Activated CD8-positive, alpha-beta memory T cell treated with anti-CD3 and anti-CD28 coated beads for 36 hours (primary cell): ENCODE measurements around the gene PPM1F. TPM values are rescaled to one million over a fixed set of nuclear protein-coding genes. Genes with fewer than 3 reads are reported as not detected.

Source experiments
- CTCF ChIA-PET: fragments of 350-600 bp; sonication (Branson Sonifier 250); formaldehyde crosslinking; loops from one replicate; lab custom pipeline; 2021; ENCODE audit warnings: antibody characterized with exemption; lab: Charles Lee
- POLR2A ChIA-PET: fragments of 350-600 bp; sonication (Branson Sonifier 250); formaldehyde crosslinking; loops from one replicate; lab custom pipeline; 2021; ENCODE audit warnings: antibody characterized with exemption; lab: Charles Lee
- total RNA-seq, 2 experiments: library from RNA; stranded (reverse); gene quantifications; one replicate each; pipeline ENCODE4 v1.2.3, GENCODE V29; 2021

Gene PPM1F, protein sequence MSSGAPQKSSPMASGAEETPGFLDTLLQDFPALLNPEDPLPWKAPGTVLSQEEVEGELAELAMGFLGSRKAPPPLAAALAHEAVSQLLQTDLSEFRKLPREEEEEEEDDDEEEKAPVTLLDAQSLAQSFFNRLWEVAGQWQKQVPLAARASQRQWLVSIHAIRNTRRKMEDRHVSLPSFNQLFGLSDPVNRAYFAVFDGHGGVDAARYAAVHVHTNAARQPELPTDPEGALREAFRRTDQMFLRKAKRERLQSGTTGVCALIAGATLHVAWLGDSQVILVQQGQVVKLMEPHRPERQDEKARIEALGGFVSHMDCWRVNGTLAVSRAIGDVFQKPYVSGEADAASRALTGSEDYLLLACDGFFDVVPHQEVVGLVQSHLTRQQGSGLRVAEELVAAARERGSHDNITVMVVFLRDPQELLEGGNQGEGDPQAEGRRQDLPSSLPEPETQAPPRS
- total RNA-seq: 10 to 100 TPM; 30.4 to 31.3 TPM

DNA sequence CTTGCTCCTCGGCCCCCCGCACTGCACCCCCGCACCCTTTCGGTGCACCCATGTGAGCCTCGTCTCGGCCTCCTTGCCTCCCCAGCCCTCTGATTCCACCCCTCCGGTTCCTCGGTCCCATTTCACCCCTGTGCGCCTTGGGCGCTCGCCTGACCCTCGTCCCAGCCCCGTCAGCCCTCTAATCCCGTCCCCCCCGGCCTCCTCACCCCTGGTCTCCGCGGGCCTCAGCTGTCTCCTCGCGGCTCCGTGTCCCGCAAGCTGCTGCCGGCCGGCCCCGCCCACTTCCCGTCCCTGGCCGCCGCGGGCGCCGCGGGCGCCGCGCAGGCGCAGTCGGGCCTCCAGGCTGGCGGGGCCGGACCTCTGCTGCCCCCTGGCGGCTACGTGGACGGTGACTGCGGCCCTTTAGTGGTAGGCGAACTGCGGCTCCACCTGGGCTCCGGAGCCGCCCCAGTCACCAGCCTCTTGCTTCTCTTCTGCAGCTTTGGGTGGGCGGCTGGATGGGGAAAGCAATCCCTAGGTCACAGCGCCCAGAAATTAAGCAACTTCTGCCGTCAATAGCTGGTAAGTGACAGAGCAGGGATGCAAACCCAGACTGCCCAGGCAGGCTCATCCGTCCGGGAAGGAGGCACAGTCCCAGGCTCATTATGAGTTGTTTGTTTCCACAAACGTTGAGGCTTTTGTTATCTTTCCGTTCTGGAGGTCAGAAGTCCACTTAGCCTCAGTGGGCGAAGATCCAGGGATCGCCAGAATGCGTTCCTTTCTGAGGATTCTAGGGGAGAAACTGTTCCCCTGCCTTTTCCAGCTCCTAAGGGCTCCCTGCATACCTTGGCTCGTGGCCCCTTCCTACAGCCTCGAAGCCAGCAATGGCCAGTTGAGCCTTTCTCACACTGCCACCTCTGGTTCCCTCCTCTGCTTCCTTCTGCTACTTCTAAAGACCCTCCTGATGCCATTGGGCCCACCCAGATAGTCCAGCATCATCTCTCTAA lies at the start of gene PPM1F:
Gene PPM1F, minus strand, starts transcription at position 263 of the 986 bp plus-strand sequence. CDS start 6,800 bp downstream, outside the sequence.
- POLR2A ChIA-PET: interaction anchor here (0.6 to 0.9 kb wide), 2 partner anchors 11 to 295 kb away, joined by 5 to 6 read pairs; no protein-coding TSS in a partner anchor
- CTCF ChIA-PET: interaction anchor here (0.7 to 7.4 kb wide), 9 partner anchors 9 to 248 kb away, joined by 3 to 72 read pairs (median 5); no protein-coding TSS in a partner anchor

DNA sequence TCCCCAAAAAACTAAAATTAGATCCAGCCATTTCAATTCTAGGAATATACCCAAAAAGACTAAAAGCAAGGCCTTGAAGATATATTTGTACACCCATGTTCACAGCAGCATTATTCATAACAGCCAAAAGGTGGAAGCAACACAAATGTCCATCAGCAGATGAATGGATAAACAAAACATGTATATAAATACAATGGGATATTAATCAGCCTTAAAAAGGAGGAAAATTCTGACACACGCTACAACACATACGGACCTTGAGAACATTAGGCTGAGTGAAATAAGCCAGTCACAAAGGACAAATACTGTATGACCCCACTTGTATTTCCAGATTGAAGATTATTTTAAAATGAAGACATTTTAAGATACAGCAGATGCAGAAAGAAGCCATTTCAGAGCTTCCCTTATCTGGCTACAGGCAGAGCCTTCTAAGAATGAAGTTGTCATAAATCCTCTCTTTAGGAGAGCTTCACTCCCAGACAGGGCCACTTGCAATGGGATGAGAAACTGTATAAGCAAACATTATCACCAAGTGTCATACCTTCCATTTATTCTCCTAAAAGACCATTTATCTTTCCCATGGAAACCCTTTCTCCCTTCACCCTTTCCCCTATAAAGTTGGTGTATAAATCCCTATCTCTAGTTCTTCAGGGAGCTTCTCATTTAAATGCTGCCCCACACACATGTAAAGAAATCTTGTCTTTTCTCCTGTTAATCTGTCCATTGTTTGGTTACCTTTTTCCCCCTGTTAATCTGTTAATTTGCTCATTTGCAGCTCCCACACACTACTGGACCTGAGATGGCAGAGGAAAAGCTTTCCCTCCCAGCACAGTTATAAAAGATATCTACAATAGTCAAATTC lies 49.2 kb upstream of the PPM1F start:
- POLR2A ChIA-PET: no interaction called here
- CTCF ChIA-PET: interaction anchor here (0.6 kb wide), 1 partner anchor 157 kb away, joined by 5 read pairs; no protein-coding TSS in a partner anchor

DNA sequence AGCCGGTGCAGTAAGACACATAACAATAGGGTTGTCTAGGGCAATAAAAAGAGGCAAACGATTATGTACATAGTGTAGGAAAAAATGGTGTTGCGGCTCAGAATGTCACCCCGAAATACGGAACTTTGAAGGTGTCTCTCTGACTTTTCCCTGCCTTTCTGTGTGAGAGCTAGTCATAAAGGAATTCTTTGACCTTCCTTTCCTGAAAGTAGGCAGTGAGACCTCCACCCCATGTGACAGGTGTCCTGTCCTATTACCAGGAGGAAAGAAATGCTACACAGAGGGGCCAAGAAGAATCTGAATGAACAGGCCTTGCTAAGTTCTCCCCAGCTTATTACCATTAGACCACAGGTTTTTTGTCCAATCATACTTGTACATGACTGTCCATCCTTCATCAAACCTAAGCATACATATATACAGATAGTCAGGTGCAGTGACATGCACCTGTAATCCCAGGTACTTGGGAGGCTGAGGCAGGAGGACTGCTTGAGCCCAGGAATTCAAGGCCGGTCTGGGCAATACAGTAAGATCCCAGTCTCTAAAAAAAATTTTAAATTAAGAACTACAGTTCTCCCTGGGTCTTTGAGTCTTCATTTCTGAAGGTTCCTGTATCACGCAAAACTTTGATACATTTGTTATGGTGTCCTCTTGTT lies 46.1 kb upstream of the PPM1F start:
- POLR2A ChIA-PET: no interaction called here
- CTCF ChIA-PET: no interaction called here

DNA sequence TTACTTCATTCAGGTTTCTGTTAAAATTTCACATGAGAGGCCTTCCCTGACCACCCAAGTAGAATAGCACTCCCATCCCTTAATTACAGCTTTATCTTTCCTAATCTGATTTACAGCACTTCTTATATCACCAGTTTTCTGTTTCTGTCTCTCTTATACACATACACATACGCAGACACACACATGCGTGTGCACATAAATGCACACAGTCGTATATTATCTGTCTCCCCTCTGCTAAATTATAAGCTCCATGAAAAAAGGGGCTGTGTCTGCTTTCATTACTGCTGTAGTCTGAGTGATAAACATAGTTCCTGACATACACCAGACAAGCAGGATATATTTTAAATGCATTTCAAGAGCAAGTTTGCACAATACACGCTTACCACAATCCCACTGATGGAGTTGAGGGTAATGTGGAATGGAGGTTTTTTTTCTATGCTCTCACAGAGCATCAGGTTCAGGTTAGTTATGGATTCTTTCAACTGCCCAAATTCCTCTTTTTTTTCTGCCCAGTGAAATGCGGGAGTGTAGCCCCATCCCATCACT lies 43.6 kb upstream of the PPM1F start:
- CTCF ChIA-PET: no interaction called here
- POLR2A ChIA-PET: no interaction called here

DNA sequence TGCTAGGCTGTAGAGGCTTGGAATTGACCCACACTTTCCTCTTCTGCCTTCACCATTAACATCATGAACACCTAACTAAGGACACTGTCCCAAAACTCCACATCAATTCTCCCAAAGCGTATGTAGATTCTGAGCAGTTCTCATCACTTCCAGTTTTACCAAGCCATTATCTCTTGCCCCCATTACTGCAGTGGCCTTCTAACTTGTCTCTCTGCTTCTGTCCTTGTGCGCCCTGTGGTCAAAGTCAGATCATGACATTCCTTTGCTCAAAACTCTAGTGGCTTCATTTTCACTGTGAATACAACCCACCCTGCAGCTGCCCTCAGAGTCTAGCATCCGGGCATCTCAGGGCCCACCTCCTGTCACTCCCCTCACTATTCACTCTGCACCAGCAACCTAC lies 43.0 kb upstream of the PPM1F start:
- POLR2A ChIA-PET: no interaction called here
- CTCF ChIA-PET: no interaction called here

DNA sequence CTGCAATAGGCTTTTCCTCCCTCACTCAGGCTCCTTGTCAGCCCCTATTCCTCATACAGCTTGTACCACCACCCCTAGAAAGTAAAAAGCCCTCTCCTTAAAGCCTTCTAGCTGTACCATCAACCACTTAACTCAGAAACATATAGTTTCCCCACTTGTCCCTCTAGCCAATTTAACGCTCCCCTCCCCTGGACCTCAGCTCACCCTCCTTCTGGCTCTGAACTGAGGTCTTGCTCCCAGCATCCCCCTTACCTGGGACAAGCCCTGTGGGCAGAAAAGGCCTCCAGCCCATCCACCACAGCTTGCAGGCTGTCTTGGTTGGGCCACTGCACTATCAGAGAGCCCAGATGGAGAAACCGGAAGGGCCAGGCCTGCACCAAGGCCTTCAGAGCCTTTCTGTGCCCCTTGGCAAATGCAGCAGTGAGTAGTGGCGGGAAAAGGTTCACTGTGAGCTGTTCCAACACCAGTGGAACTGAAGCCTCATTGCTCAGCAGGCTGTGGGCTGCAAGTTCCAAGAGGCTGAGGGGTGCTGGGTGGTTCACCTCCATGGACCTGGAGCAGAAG lies 42.3 kb upstream of the PPM1F start:
- CTCF ChIA-PET: no interaction called here

DNA sequence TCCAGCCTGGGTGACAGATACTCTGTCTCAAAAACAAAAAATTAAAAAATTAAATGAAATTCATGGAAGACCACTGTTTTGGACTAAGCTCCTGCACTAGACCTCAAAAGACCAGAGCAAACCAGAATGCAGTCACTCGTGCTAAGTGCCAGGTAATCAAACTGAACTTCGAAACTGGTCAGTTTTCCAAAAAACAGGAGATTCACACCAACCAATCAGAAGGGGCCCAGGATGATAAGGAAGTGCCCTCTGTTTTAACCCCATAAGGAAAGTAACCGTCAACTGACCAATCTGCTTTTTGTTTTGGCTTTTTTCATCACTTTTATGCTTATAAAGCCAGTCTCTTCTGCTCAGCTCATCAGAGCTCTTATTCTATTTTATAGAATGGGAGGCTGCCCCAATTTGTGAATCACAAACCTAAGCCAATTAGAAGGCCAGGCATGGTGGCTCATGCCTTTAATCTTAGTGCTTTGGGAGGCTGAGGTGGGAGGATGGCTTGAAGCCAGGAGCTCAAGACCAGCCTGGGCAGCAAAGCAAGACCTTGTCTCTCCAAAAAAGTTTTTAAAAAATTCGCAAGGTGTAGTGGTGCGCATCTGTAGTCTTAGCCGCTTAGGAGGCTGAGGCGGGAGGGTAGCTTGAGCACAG lies 40.1 kb upstream of the PPM1F start:
- ChIA-PET CTCF (no interaction called here), POLR2A (no interaction called here)

More for the DNA sequence above, 42.3 kb upstream of the PPM1F start:
- POLR2A ChIA-PET: no interaction called here

DNA sequence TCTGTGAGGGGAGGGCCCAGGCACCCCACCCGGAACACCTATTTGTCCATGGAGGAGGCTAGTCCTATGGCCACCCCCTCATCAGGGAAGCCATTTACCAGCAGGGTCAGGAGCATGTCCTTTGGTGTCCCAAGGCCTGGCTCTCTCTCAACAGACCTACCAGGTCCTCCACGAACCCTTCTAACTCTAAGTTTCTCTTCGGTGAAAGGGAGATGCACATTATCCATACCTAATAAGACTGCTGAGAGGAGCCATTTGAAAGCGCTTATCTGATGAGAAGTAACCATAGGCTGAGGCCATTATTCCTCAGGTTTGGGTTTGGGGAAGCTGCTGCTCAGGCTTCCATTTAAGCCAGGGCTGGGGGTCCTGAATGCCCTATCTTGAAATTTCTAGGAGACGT lies 39.1 kb upstream of the PPM1F start:
- ChIA-PET CTCF (no interaction called here), POLR2A (no interaction called here)

DNA sequence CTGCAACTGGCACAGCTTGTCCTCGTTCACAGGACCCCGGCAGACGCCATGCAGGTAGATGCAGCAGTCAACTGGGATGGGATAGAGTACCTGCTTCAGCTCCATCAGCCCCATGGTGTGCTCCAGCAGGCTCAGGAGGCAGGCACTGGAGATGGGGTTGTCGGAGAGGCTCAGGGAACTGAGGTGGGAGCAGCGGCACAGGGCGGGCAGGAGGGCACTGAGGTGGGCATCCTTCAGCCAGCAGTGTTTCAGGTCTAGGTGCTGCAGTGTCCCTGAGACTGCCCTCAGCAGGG lies 38.6 kb upstream of the PPM1F start:
- CTCF ChIA-PET: no interaction called here
- POLR2A ChIA-PET: no interaction called here

DNA sequence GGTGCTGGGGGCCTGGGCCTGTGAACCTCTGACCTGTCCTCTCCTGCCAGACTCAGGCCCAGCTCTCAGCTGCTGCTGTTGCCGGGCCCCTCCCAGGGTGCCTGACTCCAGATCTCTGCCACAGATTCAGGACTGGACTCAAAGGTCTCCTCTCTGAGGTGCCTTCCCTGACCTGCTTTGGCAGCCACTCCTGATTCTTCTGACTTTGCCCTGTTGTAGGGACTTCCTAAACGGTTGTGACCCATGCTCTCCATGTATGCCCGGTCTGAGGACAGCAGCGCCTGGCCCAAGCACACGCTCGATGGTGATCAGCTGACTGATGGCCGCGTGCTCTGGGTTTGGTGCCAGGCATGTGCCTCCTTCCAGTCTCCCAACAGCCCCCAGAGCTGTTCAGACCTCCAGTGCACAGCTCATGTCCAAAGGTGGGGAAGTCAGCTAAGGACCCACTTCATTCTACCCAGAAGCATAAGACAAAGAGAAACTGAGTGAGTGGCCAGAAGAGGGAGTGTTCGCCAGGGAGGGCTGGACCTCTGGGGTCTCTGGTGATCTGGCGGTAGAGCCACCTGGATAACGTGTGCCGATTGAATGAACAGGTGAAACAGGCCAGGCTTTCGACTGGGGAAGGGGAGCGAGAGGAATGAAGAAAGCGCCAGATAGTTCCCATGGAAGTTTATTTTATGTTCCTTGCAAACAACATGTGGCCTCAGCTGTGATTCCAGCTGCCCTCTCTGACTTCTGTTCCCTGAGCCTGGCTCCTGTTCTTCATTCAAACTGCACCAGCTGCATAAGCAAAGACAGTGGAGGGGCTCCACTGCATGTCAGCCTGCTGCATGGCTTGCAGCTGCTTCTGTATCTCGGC lies 38.0 kb upstream of the PPM1F start:
- ChIA-PET CTCF (no interaction called here), POLR2A (no interaction called here)

DNA sequence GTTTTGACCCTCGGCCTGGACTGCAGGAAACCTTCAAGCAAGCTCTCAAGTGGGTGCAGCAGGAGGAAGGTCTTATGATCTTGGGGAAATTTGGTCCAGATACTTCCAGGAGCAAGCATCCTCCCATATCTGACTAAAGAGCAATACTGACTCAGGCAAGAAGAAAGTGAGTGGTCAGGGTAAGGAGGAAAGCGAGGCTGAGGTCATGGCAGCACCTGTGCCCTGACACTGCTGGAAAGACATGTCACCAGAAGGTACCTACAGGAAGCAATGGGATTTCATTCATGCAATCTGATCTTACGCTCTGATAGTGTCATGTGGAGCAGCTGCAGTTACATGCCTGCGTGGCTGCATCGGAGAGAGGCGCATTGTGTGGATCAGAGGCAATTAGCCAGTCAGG lies 36.4 kb upstream of the PPM1F start:
- CTCF ChIA-PET: no interaction called here
- POLR2A ChIA-PET: no interaction called here

DNA sequence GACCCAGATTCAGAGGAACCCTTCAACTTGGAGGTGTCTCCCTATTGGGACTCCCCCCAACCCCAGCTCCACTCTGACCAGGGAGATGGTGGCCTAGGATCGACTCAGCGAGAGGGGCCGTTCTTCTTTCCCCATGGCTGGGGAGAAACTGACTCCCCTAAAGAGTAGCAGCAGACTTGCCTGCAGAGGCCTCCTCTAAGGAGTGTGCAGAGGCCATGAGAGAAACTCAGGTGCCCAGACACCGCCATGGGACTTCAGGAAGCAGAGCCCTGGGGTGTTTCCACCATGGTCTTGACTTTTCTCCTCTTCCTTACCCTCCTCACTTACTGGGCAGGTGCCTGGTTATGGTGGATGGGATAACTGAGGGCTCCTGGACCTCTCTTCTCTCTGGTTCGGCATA lies 32.6 kb upstream of the PPM1F start:
- ChIA-PET POLR2A (no interaction called here), CTCF (no interaction called here)

DNA sequence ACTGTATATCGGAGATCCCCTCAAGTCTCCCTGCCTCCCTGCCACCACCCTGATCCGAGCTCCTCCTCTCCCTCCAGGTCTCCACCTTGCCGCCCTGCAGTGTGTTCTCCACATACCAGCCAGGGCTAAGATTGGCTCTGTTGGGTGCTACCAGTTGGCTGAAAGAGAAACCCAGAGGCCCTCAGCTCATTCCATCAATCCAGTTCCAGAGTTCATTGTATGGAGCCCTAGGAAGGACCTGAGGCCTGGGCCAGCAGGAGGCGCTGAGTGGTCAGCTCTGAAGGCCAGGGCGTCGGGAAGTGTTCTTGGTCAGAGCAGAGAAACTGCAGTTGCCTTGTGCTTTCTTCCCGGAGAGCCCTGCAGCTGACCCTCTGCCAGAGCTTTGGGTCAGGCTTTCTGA lies 32.1 kb upstream of the PPM1F start:
- POLR2A ChIA-PET: no interaction called here
- CTCF ChIA-PET: no interaction called here

DNA sequence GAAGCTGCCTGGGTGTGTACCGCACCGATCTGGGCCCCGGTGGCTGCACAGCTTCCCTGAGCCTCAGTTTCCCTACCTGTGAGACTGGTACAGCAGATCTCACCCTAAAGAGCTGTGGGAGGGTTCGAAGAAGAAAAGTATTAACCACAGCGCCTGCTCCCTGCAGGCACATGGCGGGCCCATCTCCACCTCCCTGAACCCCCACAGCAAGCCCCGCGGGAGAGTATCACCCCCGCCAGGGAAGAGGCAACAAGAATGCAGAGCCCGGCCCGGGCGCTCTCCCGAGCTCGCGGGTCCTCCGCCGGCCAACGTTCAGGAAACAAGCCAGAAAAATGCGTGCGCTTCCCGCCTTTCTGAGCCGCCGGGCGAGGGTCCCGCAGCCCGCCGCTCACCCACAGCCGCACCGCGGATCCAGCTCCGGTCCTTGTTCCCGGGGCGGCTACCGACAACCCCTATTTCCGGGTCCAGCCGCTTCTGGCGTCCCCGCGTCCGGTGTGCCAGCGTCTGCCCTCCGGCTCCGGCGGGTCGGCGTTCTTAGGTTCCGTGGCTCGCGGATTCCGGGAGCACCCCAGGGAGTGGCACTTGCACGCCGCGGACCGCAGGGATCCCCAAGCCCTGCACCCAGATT lies 29.8 kb upstream of the PPM1F start, which contains the start of gene TOP3B:
Gene TOP3B, minus strand, starts transcription at position 450 of the 628 bp plus-strand sequence. CDS start 7,078 bp downstream, outside the sequence.
- POLR2A ChIA-PET: no interaction called here

DNA sequence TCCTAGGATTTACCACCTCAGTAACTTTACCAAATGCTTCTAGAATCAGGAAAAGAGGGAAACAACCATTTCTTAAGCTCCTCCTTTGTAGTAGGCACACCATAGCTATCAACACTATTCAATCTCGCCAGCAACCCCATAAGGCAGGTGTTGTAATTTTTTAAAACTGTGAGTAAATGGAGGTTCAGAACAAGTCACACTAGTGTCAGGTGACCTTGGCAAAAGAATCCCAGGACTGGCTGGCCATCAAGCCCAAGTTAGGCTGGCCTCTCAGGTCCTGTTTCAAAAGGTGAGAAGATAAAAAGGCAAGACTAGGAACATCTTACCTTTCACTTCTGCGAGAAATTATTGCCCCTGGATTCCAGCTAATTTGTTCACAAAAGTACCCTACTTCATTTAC lies 29.2 kb upstream of the PPM1F start:
- ChIA-PET POLR2A (no interaction called here), CTCF (interaction anchor here (1.3 to 2.4 kb wide), 3 partner anchors 9 to 44 kb away, joined by 3 to 15 read pairs (median 4); no protein-coding TSS in a partner anchor)

More for the DNA sequence above, 29.8 kb upstream of the PPM1F start, which contains the start of gene TOP3B:
- CTCF ChIA-PET: interaction anchor here (0.6 to 2.4 kb wide), 4 partner anchors 10 to 713 kb away, joined by 3 to 15 read pairs (median 4); no protein-coding TSS in a partner anchor

DNA sequence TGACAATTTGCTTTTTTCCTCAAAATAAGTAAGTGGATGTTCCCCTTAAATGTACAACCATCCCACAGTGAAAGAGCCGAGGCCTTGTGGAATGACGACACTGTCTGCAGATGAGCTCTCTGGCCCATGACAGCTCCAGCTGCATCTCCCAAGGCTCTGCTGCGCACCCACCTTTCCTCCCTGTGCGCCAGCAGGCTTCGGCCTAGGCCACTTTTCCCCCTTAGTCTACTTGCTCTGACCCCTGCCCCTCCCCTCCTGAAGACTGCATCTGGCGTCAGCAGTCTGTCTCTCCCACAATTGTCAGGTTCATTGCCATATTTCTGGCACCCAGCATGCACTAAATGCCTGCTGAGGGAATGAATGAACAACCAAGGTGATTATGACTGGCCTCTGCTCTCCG lies 27.9 kb upstream of the PPM1F start:
- ChIA-PET CTCF (interaction anchor here (2.4 kb wide), 1 partner anchor 8 kb away, joined by 15 read pairs; no protein-coding TSS in a partner anchor), POLR2A (interaction anchor here (0.7 kb wide), 1 partner anchor 29 kb away, joined by 12 read pairs; no protein-coding TSS in a partner anchor)
